Pulmonary artery endothelial cell (primary cell): ENCODE measurements around the gene KRT14. TPM values are rescaled to one million over a fixed set of nuclear protein-coding genes. Genes with fewer than 3 reads are reported as not detected.
"Not testable (repeated sequence)": the region's sequence is repeated elsewhere in the genome, so short reads cannot be mapped to it uniquely, and the experiment has no call there.

Experiments
- DNase-seq: peaks from one replicate; pipeline ENCODE4 v3.0.0-alpha.2; 2011; ENCODE audit warnings: low read depth, low spot score
- total RNA-seq: library from RNA; depleted of rRNA; stranded (reverse); fragments of >200 nt; gene quantifications from 2 replicates; pipeline ENCODE4 v1.2.3, GENCODE V29; 2014

The KRT14 gene
- total RNA-seq, 1 donor from 2014 or later = 0.07 TPM

DNA sequence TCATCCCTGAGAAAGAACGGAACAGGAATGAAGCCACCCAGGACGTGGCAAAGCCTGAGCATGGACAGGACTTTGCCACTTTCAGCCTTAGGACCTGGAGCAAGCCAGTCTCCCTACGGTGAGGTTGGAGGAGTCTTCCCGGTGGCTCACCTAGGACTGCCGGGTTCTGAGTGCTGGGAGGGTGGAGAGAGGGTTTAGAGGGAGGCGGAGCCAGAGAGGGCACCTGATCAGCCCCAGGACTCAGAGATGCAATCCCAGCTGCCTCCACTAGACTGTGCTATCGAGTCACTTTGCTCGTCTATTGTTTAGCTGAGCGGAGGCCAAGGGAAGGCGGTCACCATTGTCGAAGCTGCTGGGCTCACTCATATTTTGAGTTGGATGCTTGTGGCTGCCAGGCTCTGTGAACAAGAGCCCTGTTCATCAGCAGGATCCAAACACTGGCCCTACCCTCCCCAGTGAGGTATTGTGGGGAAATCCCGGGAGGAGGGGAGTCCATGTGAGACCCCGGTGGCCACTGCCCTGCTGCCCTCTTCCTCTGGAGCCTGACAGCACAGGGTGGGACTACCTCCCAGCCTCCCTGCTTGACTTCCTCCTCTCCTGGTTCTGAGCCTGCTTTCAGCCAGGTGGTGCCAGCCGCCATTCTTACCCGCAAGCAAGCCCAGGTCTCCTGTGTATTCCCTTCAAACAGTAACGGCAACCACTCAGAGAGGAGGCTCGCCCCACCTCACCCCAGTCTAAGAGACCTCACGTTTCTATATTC is 7.0 kb downstream of the KRT14 start:
- peak; percentile 35 for DNase-seq

DNA sequence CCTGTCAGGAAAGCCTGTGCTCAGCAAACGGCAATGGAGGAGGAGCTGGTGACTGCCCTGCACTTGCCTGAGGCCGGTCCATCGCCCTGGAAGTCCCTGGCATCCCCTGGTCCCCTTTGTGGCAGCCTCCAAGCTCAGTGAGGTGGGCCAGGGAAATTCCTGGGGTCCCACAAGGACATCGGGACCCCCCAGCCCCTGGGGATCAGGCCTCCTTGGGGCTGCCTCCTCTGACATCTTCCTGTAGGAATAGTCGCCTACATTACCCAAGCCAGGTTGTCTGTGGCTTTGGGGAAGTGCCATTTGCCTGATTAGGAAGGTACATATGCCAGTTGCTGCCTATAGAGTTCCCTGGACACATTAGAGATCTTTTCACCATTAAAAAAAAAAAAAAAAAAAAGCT is 7.7 kb downstream of the KRT14 start:
- no peak for DNase-seq

- no peak for DNase-seq
Measured at GRCh38 chr17:41578538-41578937, 8.2 kb downstream of the KRT14 start.

DNA sequence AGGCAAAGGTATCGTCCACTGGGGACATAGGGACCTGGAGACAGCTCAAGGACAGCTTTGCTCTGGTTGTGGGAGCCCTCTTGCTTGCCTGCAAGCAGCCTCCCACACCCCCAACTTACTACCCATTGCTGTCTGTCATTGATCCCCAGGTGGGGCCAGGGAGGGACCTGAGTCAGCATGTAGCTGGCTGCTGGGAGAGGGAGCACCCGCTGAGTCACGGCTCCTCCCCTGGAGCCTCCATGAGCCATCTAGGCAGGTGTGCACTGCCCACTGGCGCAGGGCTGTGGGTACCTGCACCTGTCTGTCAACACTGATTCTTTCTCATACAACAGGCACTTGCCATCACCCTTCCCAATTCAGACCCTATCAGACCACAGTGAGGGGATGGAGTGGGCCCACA is 10.0 kb downstream of the KRT14 start:
- DNase-seq = not testable (repeated sequence)

GRCh38 chr17:41575336-41575735 is 11.4 kb downstream of the KRT14 start:
- no peak for DNase-seq

GRCh38 chr17:41571561-41572434 is 14.9 kb downstream of the KRT14 start, which contains the start of gene KRT9:
TSS of gene KRT9 (minus strand) at chr17:41572059. CDS start at chr17:41571992, 67 bp downstream.
- DNase-seq = no peak

- no peak for DNase-seq
Measured at GRCh38 chr17:41567317-41567716, 19.4 kb downstream of the KRT14 start.

DNA sequence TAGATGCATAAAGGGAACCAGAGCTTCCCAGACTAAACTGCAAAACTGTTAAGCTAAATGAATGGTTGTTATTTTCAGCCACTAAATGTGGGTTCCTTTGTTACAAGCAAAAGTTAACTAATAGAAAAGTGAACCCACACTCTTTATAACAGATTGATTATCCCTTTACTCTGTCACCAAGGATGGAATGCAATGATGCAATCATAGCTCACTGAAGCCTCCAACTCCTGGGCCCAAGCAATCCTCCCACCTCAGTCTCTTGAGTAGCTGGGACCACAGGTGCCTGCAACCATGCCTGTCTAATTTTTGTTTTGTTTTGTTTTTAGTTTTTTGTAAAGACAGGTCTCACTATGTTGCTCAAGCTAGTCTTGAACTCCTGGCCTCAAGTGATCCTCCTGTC is 21.4 kb downstream of the KRT14 start:
- DNase-seq = no peak

DNA sequence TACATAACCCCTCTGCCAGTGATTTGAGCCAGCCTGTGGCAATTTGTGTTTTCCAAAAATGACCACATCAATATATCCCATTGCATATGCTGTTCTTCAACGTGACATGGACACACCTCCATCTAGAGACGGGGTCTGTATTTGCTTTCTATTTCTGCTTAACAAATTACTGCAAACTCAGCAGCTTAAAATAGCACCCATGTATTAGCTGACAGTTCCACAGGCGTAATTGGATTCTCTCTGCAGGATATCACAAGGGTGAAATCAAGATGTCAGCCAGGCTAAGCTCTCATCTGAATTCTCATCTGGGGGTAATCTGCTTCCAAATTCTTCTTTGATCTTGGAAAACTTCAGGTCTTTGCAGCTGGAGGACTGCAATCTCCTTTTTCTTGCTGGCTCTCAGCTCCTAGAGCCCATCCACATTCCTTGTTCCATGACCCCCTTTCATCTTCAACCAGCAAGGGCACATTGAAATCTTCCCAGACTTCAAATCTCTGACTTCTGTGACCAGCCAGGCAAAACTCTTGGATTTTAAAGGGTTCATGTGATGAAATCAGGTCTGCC is 23.0 kb downstream of the KRT14 start:
- DNase-seq = no peak

DNA sequence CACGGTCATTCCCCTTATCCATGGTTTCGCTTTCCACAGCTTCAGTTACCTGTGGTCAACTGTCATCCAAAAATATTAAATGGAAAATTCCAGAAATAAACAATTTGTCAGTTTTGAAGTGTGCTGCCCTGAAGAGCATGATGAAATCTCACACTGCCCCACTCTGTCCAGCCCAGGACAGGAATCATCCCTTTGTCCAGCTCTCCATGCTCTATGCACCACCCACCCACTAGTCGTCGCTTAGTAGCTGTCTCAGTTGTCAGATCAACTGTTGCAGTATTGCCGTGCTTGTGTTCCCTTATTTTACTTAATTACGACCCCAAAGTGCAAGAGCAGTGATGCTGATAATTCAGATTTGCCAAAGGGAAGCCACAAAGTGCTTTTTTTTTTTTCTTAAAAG is 25.1 kb downstream of the KRT14 start:
- no peak for DNase-seq

DNA sequence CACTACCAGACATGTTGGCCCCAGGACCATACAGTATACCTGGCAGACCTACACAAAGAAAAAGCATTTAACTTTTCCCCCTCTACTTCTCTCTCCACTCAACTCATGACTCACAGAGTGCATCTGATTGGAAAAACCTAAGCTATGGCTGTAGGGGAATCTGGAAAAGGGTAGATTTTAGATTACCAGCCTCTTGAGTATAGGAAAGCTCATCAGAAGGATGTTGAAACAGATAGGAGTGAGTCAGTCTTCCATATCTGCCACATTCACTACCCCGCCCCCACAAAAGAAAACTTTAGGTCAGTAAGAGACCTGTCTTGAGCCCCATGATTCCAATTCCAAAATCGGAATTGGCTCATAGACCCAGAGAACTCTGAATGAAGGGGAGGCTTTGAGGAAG is 27.1 kb downstream of the KRT14 start:
- DNase-seq = no peak

DNA sequence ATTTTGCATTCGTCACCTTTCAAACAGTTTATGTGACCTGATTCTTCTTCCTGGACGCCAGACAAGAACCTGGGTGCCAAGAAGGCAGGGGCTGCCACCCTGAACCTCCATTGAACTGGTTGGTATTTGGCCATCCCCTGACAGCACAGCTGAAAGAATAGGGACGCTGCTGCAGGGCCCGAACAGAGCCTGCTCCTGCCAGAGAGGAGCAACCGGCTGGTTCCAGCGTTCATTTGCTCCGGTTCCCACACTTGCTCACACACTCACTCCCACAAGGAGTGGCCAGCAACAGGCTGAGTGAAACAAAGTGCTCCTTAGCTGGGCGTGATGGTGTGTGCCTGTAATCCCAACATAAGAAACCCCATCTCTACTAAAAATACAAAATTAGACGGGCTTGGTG is 29.8 kb downstream of the KRT14 start:
- no peak for DNase-seq

DNA sequence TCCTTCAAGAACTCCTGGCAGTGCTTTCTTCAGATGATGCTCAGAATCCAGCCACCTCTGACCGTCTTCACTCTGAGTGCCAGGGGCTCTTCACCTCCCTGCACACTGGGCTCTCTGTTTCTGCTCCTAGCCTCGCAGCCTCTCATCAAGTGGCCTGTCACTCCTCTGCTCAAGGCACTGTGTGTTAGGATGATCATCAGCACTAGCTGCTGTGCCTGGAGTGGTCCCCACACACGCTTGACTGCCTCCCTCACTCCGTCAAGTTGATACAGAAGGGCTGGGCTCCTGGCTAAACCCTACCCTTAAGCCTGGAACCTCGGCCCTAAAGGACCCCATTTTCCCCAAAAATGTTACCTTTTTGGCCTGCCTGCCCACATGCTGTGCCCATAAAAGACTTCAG is 30.4 kb downstream of the KRT14 start:
- no peak for DNase-seq

- DNase-seq = peak; percentile 40
Measured at GRCh38 chr17:41555105-41555887, 31.4 kb downstream of the KRT14 start.

DNA sequence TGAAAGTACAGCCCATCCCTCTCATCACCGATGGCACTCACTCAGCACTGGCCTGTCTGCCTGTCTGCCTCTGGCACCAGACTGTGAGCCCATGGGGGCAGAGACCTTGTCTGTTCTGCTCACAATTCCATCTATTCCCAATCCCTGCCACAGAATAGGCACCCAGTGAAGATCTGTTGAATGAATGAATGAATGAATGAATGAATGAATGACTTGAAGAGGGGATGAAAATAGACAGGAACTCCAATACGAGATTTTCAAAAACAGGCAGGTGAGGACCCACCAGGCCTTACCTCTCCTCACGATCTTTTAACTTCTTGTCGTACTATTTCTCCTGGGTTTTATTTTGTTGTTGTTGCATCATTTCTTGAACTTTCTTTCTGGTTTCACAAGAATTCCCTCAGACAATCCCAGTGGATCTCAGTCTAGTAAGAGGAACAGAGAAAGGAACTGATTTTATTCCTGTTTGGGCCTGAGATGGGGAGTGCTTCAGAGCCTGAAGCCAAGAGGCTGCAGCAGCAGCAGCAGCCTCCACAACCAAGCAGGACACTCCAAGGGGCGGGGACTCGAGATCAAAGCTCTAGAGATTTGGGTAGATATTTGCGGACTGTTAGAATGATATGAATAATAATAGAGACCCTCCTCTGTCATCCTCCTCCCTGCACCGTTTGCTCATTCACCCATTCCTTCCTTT is 32.6 kb downstream of the KRT14 start:
- no peak for DNase-seq

- DNase-seq = no peak
Measured at GRCh38 chr17:41553176-41553575, 33.5 kb downstream of the KRT14 start.

DNA sequence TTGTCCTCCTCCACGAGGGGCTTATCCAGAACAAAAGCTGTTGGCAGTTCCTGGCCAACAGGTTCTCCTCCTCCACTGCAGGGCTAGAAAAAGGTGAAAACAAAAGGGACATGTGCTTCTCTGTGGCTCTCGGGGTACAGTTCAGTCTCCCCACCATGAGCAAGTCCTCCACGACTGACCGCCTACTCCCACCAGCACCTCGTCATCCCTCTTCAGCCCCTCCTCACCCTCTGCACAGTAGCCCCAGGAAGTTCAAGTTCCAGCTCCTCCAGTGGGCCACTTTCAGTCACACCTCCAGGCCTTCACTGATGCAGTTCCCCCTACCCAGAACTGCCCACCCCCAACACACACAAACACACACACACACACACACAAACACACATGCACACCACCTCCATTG is 34.2 kb downstream of the KRT14 start:
- DNase-seq = no peak

DNA sequence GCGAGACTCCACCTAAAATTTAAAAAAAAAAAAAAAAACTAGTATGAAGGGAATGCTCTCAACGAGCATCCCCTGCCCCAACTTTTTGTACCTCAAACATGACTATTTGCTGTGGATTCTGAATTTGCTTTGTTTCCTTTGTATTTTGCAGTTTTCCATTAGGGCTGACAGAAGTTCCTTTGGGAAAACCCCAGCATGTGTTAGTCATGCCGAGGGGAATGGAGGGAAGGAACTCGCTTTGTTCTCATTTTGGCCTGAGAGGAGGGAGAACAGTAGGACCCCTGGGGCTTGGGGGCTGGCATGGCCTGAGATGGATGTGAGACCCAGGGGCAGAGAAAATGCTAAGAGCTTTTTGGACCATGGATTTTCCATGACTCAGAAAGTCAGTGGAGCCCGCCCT is 35.3 kb downstream of the KRT14 start:
- DNase-seq = no peak

- DNase-seq = no peak
Measured at GRCh38 chr17:41549596-41550039, 37.1 kb downstream of the KRT14 start.

DNA sequence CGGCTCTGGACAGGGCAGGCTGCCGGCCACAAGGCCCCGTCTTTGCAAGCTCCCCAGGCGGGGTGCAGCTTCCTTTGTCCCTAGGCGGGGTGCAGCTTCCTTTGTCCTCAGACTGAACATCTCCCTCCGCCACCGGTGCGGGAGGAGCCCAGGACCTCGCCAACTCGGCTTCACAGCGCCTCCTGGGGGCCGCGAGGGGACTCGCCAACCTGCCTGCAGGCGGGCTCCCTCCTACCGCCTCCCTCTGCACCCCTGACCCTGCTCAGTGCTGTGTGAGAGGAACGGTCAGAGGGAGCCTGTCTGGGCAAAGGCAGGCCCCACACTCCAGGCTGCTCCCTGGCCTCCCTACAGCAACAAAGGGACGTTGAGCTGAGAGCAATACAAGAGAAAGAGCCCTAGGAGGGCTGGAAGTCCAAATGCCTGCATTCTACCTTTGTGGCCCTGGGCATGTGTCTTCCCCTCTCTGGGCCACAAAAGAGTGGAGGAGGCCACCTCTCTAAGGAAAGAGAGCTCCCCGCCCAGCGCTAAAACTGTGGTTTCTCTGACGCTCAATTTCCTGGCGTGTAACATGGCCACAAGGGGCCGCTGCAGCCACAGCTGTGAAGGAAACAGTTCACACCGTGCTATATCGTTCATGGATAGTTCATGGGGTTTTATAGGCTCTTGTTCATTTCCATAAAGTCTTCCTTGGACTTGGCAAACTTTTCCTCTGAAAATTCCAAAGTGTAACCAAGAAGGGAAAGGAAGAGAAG is 37.7 kb downstream of the KRT14 start:
- DNase-seq = peak; percentile 36
